CD4-positive, CD25-positive, alpha-beta regulatory T cell (primary cell): ENCODE data around the gene ALAD. TPM values are rescaled to one million over a fixed set of nuclear protein-coding genes. Genes with fewer than 3 reads are reported as not detected.
A peak's percentile ranks its signal among the peaks of the same experiment; 100 is the strongest.

Experiments
- ATAC-seq, 2 donors: fragments of 150-1000 bp; cut with Tn5 transposase; one replicate each; pipeline ENCODE4 v1.10.0; 2021; ENCODE audit warnings: low read depth in 2 of 2, moderate number of reproducible peaks in 2 of 2, moderate library complexity in 1 of 2
- DNase-seq, 3 donors: peaks; one replicate each; pipeline versions ENCODE4 v3.0.0 to v3.0.0-alpha.2; 2012 to 2022; ENCODE audit warnings: mixed read lengths in 1 of 3
- H3K27ac ChIP-seq: one replicate; pipeline ENCODE4 v1.7.0; 2013; ENCODE audit warnings: mild to moderate bottlenecking, low read length; ENCODE audit not compliant: insufficient read depth, poor library complexity, severe bottlenecking
- H3K27me3 ChIP-seq: one replicate; pipeline ENCODE4 v1.7.0; 2013; ENCODE audit warnings: low read length; ENCODE audit not compliant: control insufficient read depth, insufficient read depth
- H3K36me3 ChIP-seq: one replicate; pipeline ENCODE4 v1.7.0; 2013; ENCODE audit warnings: mild to moderate bottlenecking, low read length, moderate library complexity; ENCODE audit not compliant: control insufficient read depth, insufficient read depth
- H3K4me1 ChIP-seq: 2 replicates; pipeline ENCODE4 v1.7.0; 2013; ENCODE audit warnings: mild to moderate bottlenecking, low read length; ENCODE audit not compliant: insufficient read depth, control insufficient read depth, poor library complexity, severe bottlenecking
- H3K4me3 ChIP-seq: one replicate; pipeline ENCODE4 v1.7.0; 2013; ENCODE audit warnings: low read depth, mild to moderate bottlenecking, low read length, moderate library complexity
- H3K9me3 ChIP-seq, 2 experiments: 1 replicate in 1 of 2; 2 replicates in 1 of 2; pipeline ENCODE4 v1.7.0; 2013; ENCODE audit warnings: low read length in 2 of 2, mild to moderate bottlenecking in 1 of 2, moderate library complexity in 1 of 2; ENCODE audit not compliant: control insufficient read depth in 2 of 2
- H3K27ac Mint-ChIP-seq, 3 donors: one replicate each; pipeline ENCODE4 v1.8.0; 2020 to 2022; ENCODE audit warnings: mild to moderate bottlenecking in 3 of 3, mixed read lengths in 3 of 3, moderate library complexity in 2 of 3
- H3K27me3 Mint-ChIP-seq: one replicate; pipeline ENCODE4 v1.8.0; 2022; ENCODE audit warnings: mild to moderate bottlenecking, mixed read lengths
- H3K36me3 Mint-ChIP-seq: one replicate; pipeline ENCODE4 v1.8.0; 2020; ENCODE audit warnings: mixed read lengths
- H3K4me1 Mint-ChIP-seq, 4 donors: one replicate each; pipeline ENCODE4 v1.8.0; 2020 to 2022; ENCODE audit warnings: mixed read lengths in 4 of 4, mild to moderate bottlenecking in 1 of 4
- H3K4me3 Mint-ChIP-seq, 4 donors: one replicate each; pipeline ENCODE4 v1.8.0; 2020 to 2022; ENCODE audit warnings: mild to moderate bottlenecking in 4 of 4, mixed read lengths in 4 of 4, moderate library complexity in 3 of 4
- H3K9me3 Mint-ChIP-seq, 7 donors: one replicate each; pipeline ENCODE4 v1.8.0; 2020 to 2022; ENCODE audit warnings: mixed read lengths in 7 of 7, mild to moderate bottlenecking in 3 of 7, moderate library complexity in 2 of 7
- polyA plus RNA-seq, 4 donors: library from polyadenylated mRNA; unstranded; fragments of 300-500 nt; fragmentation: Illumina TruSeq; gene quantifications; one replicate each; pipeline ENCODE4 v1.2.3, GENCODE V29; 2021
- total RNA-seq: library from RNA; stranded (reverse); gene quantifications from one replicate; pipeline ENCODE4 v1.2.3, GENCODE V29; 2022

The ALAD gene
- total and polyA plus RNA-seq, 5 donors from 2014 or later: 20.3 to 27.8 (median 21.8) TPM

- no peaks in the 10 kb centered on the region for H3K27me3 ChIP-seq
- H3K27ac Mint-ChIP-seq: peak overlapping the region in 1 of 3 donors; percentile 13
- peaks cover 14% of the 10 kb centered on the region for H3K4me1 ChIP-seq
Observed at GRCh38 chr9:113395000-113395861, 5.9 kb downstream of the ALAD start.

GRCh38 chr9:113393281-113393680, 7.8 kb downstream of the ALAD start:
- H3K36me3 Mint-ChIP-seq: peaks cover 29% of the 10 kb centered on the region
- Histone ChIP-seq H3K27me3 (no peaks in the 10 kb centered on the region), H3K9me3 (no peaks in the 10 kb centered on the region), H3K27ac (no peak overlapping the region), H3K36me3 (peaks cover 45% of the 10 kb centered on the region), H3K4me3 (no peak overlapping the region), H3K4me1 (no peaks in the 10 kb centered on the region)
- H3K4me1 Mint-ChIP-seq: peaks cover 0 to 15% (median 9%) of the 10 kb centered on the region in 4 donors
- DNase-seq: no peak
- H3K27ac Mint-ChIP-seq: no peak overlapping the region
- H3K27me3 Mint-ChIP-seq: no peaks in the 10 kb centered on the region
- no peaks in the 10 kb centered on the region for H3K9me3 Mint-ChIP-seq
- no peak for ATAC-seq
- H3K4me3 Mint-ChIP-seq: no peak overlapping the region

More at GRCh38 chr9:113395000-113395861, 5.9 kb downstream of the ALAD start:
- ATAC-seq (no peak), DNase-seq (no peak)
- Mint-ChIP-seq H3K36me3 (peaks cover 23% of the 10 kb centered on the region), H3K27me3 (no peaks in the 10 kb centered on the region), H3K4me3 (no peak overlapping the region), H3K4me1 (peaks cover 0 to 33% (median 20%) of the 10 kb centered on the region in 4 donors), H3K9me3 (no peaks in the 10 kb centered on the region)
- no peaks in the 10 kb centered on the region for H3K9me3 ChIP-seq
- H3K4me3 ChIP-seq: no peak overlapping the region
- peaks cover 28% of the 10 kb centered on the region for H3K36me3 ChIP-seq
- H3K27ac ChIP-seq: no peak overlapping the region

DNA sequence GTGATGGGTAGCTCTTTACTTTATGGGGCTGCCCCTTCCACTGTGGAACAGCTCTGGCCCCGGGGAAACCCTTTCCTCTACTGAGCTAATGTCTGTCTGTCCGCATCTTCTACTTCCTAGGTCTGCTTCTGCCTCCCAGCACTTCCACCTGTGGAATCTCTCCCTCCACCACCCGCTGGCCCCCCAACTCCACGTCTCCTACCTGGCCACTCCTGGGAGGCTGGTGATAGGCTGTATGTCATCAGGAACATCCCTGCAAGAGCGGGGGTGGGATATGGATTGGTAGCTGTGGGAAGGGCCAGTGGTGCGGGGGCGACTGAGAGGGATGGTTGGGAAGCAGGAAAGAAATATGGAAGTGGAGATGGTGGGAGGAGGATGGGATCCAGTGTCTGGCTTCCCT, 9.2 kb downstream of the ALAD start:
- Mint-ChIP-seq H3K27ac (no peak overlapping the region), H3K9me3 (peaks cover 0 to 1% (median 0%) of the 10 kb centered on the region in 7 donors), H3K27me3 (no peaks in the 10 kb centered on the region), H3K4me1 (peaks cover 0 to 11% (median 7%) of the 10 kb centered on the region in 4 donors), H3K36me3 (peaks cover 40% of the 10 kb centered on the region), H3K4me3 (no peak overlapping the region)
- DNase-seq (no peak), ATAC-seq (no peak)
- H3K9me3 ChIP-seq: no peaks in the 10 kb centered on the region
- no peak overlapping the region for H3K27ac ChIP-seq
- peaks cover 53% of the 10 kb centered on the region for H3K36me3 ChIP-seq
- H3K27me3 ChIP-seq: no peaks in the 10 kb centered on the region
- H3K4me3 ChIP-seq: no peak overlapping the region
- H3K4me1 ChIP-seq: no peaks in the 10 kb centered on the region

DNA sequence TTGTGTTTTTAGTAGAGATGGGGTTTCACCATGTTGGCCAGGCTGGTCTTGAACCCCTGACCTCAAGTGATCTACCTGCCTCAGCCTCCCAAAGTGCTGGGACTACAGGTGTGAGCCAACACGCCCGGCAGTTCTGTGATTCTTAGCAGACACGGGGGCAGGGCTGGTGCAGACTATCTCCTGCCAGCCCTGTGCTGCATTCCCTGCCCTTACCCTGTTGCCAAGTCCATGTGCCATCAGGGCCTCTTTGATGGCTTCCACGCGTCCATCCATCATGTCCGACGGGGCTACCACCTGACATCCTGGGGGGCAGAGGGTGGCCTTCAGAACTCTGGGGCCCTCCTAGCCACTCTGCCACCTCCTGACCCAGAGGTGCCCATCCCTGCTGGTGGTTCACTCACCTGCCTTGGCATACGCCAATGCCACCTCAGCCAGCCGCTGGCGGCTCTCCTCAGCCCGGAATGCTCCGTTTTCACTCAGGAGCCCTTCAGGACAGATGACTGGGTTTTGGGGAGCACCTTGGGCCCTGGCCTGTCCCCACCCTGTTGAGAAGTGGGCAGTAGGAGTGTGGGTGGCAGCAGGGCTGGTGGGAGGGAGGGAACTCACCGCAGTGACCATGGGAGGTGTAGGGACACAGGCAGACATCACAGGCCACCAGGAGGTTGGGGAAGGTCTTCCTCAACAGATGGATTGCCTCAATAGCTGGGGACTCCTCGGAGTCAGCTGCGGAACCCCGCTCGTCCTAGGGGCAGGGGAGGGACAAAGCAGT, 10.7 kb downstream of the ALAD start:
- no peaks in the 10 kb centered on the region for H3K27me3 Mint-ChIP-seq
- Histone ChIP-seq H3K4me1 (no peaks in the 10 kb centered on the region), H3K4me3 (no peak overlapping the region), H3K27me3 (no peaks in the 10 kb centered on the region), H3K9me3 (no peaks in the 10 kb centered on the region), H3K36me3 (peaks cover 53% of the 10 kb centered on the region), H3K27ac (no peak overlapping the region)
- H3K4me3 Mint-ChIP-seq: no peak overlapping the region
- H3K4me1 Mint-ChIP-seq: peaks cover 0 to 2% (median under 1%) of the 10 kb centered on the region in 4 donors
- H3K9me3 Mint-ChIP-seq: peaks cover 0 to 1% (median 0%) of the 10 kb centered on the region in 7 donors
- H3K27ac Mint-ChIP-seq: peak overlapping the region in 1 of 3 donors; percentile 38
- peaks cover 44% of the 10 kb centered on the region for H3K36me3 Mint-ChIP-seq
- DNase-seq: no peak
- ATAC-seq: no peak

GRCh38 chr9:113389451-113389850, 11.6 kb downstream of the ALAD start:
- no peak overlapping the region for H3K4me3 ChIP-seq
- Mint-ChIP-seq H3K9me3 (peaks cover 0 to 1% (median 0%) of the 10 kb centered on the region in 7 donors), H3K4me1 (no peaks in the 10 kb centered on the region), H3K27ac (no peak overlapping the region), H3K36me3 (peaks cover 44% of the 10 kb centered on the region), H3K27me3 (no peaks in the 10 kb centered on the region), H3K4me3 (no peak overlapping the region)
- no peak overlapping the region for H3K27ac ChIP-seq
- H3K36me3 ChIP-seq: peaks cover 53% of the 10 kb centered on the region
- no peaks in the 10 kb centered on the region for H3K9me3 ChIP-seq
- ATAC-seq: no peak
- DNase-seq: no peak
- H3K27me3 ChIP-seq: no peaks in the 10 kb centered on the region
- H3K4me1 ChIP-seq: no peaks in the 10 kb centered on the region

DNA sequence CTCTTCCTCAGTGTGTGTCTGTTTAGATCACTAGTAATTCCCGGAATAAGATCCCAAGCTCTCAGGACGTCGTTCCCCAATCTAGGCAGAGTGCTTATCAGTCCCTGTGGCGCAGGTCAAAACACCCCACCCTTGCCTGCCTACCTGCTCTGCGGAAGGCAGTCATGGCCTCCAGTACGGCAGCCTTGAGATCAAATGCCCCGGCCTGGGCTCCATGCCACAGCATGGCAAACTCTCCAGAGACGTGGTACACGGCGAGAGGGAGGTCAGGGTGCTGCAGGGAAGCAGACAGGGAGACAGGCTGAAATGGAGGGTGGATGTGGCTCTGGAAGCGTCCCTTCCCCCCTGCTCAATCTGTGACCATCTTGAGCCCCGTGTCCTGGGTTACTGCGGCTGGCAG, 12.3 kb downstream of the ALAD start:
- Mint-ChIP-seq H3K36me3 (peaks cover 44% of the 10 kb centered on the region), H3K4me3 (no peak overlapping the region)

GRCh38 chr9:113387560-113388230, 13.4 kb downstream of the ALAD start:
- Mint-ChIP-seq H3K27me3 (no peaks in the 10 kb centered on the region), H3K9me3 (peaks cover 0 to 1% (median 0%) of the 10 kb centered on the region in 7 donors), H3K27ac (no peak overlapping the region), H3K4me3 (no peak overlapping the region), H3K36me3 (peaks cover 44% of the 10 kb centered on the region), H3K4me1 (no peaks in the 10 kb centered on the region)
- ATAC-seq (no peak), DNase-seq (no peak)
- peaks cover 46% of the 10 kb centered on the region for H3K36me3 ChIP-seq
- no peaks in the 10 kb centered on the region for H3K9me3 ChIP-seq
- no peaks in the 10 kb centered on the region for H3K4me1 ChIP-seq
- no peak overlapping the region for H3K27ac ChIP-seq
- no peak overlapping the region for H3K4me3 ChIP-seq
- no peaks in the 10 kb centered on the region for H3K27me3 ChIP-seq

More for the DNA sequence above, 12.3 kb downstream of the ALAD start:
- Mint-ChIP-seq H3K9me3 (peaks cover 0 to 1% (median 0%) of the 10 kb centered on the region in 7 donors), H3K4me1 (no peaks in the 10 kb centered on the region), H3K27me3 (no peaks in the 10 kb centered on the region), H3K27ac (no peak overlapping the region)
- Histone ChIP-seq H3K27me3 (no peaks in the 10 kb centered on the region), H3K9me3 (no peaks in the 10 kb centered on the region), H3K4me1 (no peaks in the 10 kb centered on the region), H3K27ac (no peak overlapping the region), H3K4me3 (no peak overlapping the region), H3K36me3 (peaks cover 53% of the 10 kb centered on the region)
- ATAC-seq (no peak), DNase-seq (no peak)
